ENCODE results near the gene LIPA.
"Not testable (repeated sequence)": the region's sequence is repeated elsewhere in the genome, so short reads cannot be mapped to it uniquely, and the experiment has no call there.

The LIPA gene

GRCh38 chr10:89269433-89270152 is 18.0 kb upstream of the LIPA start:
- DNase-seq, result no peak

- DNase-seq, result no peak
Measured at GRCh38 chr10:89266721-89267453, 15.3 kb upstream of the LIPA start.

GRCh38 chr10:89263531-89263930 is 12.0 kb upstream of the LIPA start:
- no peak for DNase-seq

GRCh38 chr10:89263091-89263490 is 11.5 kb upstream of the LIPA start:
- DNase-seq, result no peak

GRCh38 chr10:89262086-89263051 is 10.8 kb upstream of the LIPA start:
- DNase-seq, result no peak

GRCh38 chr10:89258881-89259280 is 7.3 kb upstream of the LIPA start:
- DNase-seq, result no peak

- DNase-seq, result no peak
Measured at GRCh38 chr10:89257581-89257980, 6.0 kb upstream of the LIPA start.

GRCh38 chr10:89256962-89257361 is 5.4 kb upstream of the LIPA start:
- no peak for DNase-seq

GRCh38 chr10:89256340-89256739 is 4.8 kb upstream of the LIPA start:
- no peak for DNase-seq

GRCh38 chr10:89255793-89256192 is 4.2 kb upstream of the LIPA start:
- no peak for DNase-seq

- not testable (repeated sequence) for DNase-seq
Measured at GRCh38 chr10:89255091-89255579, 3.6 kb upstream of the LIPA start.

GRCh38 chr10:89252225-89252585 is 630 bp upstream of the LIPA start:
- no peak for DNase-seq

GRCh38 chr10:89250865-89251408 is 638 bp downstream of the LIPA start:
- DNase-seq, result no peak

- DNase-seq, result no peak
Measured at GRCh38 chr10:89248990-89249389, 2.6 kb downstream of the LIPA start.

GRCh38 chr10:89247623-89248022 is 4.0 kb downstream of the LIPA start:
- DNase-seq, result not testable (repeated sequence)

- no peak for DNase-seq
Measured at GRCh38 chr10:89245802-89246201, 5.8 kb downstream of the LIPA start.

- DNase-seq, result no peak
Measured at GRCh38 chr10:89242840-89243568, 8.6 kb downstream of the LIPA start.

- DNase-seq, result no peak
Measured at GRCh38 chr10:89242345-89242684, 9.3 kb downstream of the LIPA start.

GRCh38 chr10:89241486-89242344 is 9.9 kb downstream of the LIPA start:
- DNase-seq, result peak; percentile 15

GRCh38 chr10:89241026-89241425 is 10.5 kb downstream of the LIPA start:
- DNase-seq, result peak; percentile 76

- DNase-seq, result no peak
Measured at GRCh38 chr10:89240519-89240918, 11.1 kb downstream of the LIPA start.
